Activated CD4-positive, alpha-beta T cell treated with anti-CD3 and anti-CD28 coated beads for 48 hours (primary cell): Measurements from ENCODE around the gene NMNAT3.

Source experiments
- DNase-seq: peaks from one replicate; pipeline ENCODE4 v3.0.0-alpha.2; 2020

Gene NMNAT3

GRCh38 chr3:139674571-139675260 is 3.1 kb downstream of the NMNAT3 start:
- DNase-seq = no peak

- DNase-seq = no peak
Measured at GRCh38 chr3:139672884-139673283, 4.9 kb downstream of the NMNAT3 start.

DNA sequence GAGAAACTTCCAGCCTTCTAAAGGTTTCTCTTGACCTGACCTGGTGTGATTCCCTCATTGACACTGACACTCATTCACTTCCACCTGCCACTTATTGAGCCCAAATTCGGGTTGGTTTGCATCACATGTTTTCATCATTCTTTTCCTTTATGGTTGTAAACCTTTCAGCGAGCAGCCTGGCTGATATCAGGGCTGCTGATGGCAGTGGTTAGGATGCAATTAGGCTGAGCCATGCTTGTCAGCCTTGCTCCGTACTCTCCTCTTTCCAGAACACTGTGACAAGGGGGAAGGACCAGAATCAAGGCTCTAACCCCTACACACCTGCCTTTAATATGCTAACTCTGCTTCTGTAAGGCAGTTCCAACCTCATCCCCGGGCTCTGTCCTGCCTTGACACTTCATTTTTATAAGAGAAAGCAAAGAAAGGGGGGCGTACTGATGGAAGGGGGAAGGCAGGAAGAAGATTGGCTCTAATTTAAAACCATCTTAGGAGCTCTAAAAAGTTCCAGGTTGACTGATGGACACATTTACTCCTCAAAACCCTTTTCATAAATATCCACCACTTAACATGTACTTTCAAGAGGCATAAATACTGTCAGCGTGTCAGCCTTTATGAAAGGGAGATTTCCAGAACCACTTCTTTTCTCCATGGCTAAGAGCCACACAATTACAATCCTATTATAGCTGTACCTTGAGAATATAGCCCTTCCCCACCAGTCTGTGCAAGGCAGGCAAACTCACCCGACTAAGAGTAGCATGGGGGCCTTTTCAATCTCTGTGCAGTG is 5.7 kb downstream of the NMNAT3 start:
- no peak for DNase-seq

DNA sequence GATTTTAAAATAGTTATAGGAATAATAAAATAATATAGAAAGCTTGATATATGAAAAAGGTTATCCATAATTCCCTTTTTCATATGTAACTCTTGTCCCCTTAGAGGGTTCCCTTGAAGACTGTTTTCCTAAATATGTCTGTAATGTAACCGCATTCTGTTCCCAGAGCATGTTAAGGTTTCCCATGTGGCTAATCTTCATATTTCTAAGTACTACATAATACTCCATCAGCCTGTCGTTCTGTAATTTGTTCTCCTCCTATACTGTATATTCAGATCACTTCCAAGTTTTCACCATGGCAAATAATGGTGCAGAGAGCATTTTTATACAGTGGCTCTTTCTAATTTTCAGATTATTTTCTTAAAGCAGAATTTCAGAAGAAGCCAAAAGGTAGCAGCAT is 6.7 kb downstream of the NMNAT3 start:
- DNase-seq = no peak

- no peak for DNase-seq
Measured at GRCh38 chr3:139670196-139670595, 7.6 kb downstream of the NMNAT3 start.

GRCh38 chr3:139668332-139668731 is 9.4 kb downstream of the NMNAT3 start:
- no peak for DNase-seq

- no peak for DNase-seq
Measured at GRCh38 chr3:139664958-139665357, 12.8 kb downstream of the NMNAT3 start.

DNA sequence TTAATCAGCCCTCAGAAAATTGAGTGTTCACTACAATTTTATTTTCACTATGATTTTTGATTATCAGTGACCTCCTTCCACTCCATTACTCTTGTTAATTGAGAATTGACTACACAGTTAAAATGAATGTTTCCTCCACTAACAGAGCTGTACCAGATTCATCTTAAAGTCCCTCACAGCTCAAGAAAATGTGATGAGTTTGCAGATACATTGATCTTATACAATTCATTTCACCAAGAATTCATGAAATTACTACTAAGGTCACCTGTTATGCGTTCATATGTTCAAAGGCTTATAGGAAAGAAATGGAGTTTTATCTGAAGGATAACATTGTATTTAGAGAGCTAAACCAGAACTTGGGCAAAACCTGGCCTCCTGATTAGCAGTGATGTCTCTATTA is 17.5 kb downstream of the NMNAT3 start:
- no peak for DNase-seq

- no peak for DNase-seq
Measured at GRCh38 chr3:139659511-139659910, 18.3 kb downstream of the NMNAT3 start.

DNA sequence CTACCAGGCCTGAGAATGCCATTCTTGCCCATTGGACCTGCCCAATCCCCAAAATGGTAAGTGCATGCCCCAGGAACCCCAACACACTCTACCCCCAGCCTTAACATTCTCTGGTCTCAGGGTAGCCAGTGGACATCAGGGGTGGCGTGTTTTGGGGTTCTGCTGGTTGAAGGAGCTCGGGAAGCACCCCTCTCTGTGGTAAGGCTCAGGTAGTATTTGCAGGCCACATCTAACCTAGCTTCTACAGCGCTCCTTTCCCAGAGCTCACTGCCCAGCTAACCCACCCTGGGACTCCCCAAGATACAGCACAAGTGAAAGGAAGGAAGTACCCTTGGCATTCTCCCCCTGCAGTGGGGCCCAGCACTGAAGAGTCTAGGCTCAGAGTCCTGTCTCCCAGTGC is 19.8 kb downstream of the NMNAT3 start:
- DNase-seq = no peak

DNA sequence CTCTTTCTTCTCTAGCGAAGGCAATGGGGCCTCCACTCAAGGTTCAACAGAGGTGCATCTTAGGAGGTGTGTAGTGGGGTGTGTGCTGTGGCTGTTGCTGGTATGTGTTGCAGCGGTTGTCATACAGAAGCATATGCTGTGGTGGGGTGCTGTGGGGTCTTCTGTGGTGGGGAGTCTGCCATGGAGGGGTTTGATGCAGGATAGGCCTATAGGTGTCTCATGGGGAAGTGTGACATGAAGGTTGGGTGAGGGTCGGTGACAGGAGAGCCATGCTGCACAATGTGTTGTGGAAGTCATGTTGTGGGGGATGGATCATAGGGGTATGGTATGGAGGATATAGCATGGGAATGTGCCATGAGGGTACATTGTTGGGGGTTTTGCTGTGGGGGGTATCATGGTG is 20.3 kb downstream of the NMNAT3 start:
- DNase-seq = no peak

DNA sequence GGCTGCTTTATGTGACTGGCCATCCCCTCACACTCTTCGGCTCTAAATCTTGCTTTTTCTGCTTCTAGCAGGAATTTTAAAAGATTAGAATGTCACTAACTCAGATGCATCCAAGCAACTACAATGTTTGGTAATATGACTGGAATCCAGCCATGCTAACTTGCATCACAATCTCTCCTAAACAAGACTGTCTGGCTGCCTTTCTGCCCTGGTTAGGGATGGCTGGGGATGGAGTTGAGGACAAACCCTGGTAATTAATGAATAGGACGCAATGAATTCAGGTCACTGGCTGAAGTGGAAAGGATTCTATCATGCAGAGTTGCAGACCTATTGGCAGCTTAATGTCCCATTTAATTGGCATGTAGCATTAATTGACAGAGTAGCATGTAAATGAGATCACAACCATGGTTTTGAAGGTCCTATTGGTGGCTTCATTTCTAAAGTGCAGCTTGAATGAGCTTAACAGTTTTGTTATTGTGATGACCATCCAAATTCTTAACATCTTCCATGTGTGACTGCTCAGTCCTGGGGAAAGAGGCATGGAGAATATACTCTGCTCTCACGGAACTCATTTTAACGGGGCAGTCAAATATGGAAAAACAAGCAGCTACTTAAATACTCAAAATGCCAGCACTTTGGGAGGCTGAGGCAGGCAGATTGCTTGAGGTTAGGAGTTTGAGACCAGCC is 21.7 kb downstream of the NMNAT3 start:
- no peak for DNase-seq

GRCh38 chr3:139654637-139655365 is 23.0 kb downstream of the NMNAT3 start:
- no peak for DNase-seq

DNA sequence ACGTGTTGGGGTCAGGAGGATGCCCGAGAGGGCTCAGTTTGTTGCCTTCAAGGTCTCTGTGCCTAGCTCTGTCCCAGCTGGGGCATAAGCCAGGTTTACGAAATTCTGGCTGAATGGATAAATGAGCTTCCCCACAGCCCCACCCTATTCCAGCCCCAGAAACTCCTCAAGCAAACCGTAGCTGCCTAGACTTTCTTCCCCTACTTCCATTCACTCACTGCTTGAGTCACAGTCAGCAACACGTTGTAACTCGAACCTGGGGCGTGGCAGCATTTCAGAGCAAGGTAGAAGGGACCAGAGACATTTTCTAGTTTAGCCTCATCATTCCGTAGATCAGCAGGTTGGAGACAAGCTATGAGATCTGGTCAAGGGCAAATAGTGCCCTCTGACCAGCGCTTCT is 24.2 kb downstream of the NMNAT3 start:
- DNase-seq = no peak

- no peak for DNase-seq
Measured at GRCh38 chr3:139652561-139652960, 25.2 kb downstream of the NMNAT3 start.

- no peak for DNase-seq
Measured at GRCh38 chr3:139647866-139648435, 29.8 kb downstream of the NMNAT3 start.

GRCh38 chr3:139646512-139646911 is 31.3 kb downstream of the NMNAT3 start:
- DNase-seq = no peak

- no peak for DNase-seq
Measured at GRCh38 chr3:139642996-139643395, 34.8 kb downstream of the NMNAT3 start.

- no peak for DNase-seq
Measured at GRCh38 chr3:139640456-139640855, 37.3 kb downstream of the NMNAT3 start.

DNA sequence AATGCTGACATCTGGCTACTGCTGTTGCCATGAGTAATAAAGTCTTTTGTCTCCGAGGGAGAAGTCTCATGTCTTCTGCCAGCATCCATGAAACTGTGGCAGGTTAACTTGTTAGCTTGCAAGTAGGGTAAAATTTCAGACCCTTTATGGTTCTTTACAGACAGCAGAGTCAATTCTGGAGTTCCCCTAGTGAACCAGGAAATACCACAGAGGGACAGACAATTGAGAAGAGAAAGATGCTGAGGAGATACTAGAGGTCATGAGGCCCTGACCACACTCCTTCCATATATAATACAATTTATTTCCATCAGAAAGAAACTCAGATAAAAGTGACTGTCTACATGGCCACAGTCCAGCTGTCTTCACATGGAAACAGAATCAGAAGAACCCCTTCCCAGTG is 38.1 kb downstream of the NMNAT3 start:
- DNase-seq = no peak

- no peak for DNase-seq
Measured at GRCh38 chr3:139638518-139638917, 39.3 kb downstream of the NMNAT3 start.

DNA sequence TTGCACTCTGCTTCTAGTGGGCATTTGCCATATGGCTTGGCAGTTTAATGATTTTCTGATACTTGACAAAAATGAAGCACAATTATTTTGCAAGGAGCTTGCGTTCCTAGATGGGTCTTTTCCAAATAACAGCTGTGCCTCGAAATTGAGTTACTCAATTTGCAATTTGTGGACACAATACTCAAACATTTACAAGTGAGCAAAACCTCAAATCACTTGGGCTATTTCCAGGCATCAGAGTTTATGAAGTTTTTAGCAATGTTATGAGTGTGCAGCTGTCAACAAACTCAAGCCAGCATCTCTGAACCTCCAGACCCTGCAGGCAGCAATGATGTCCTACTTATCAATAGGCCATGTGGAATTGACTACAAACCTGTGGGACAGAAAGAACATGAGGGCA is 41.3 kb downstream of the NMNAT3 start:
- no peak for DNase-seq

DNA sequence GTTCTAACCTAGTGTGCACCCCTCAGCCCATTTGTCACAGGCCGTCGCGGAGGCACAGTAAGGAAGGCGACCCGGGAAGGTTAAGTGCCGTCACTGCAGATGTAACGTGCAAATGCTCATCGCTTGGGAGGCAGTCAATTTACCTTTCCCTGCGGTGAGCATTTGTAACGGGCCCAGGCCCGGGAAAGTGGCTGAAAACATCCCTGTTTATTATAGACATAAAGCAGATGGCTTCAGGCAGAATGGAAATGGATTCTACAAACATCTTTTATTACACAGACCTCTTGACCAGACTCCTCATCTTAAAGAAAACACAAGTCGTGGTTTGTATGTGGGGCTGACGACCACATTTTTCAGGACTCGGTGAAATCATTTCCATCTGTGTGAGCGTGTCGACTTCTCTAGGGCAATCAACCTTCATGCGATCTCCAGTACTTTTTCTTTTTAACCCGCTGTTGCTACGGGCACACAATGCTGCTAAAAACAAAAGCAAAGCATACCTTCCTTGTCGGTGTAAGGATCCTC is 43.6 kb downstream of the NMNAT3 start:
- no peak for DNase-seq
